AG04450 (cell line): Measurements from ENCODE around the gene SCFD2. TPM values are rescaled to one million over a fixed set of nuclear protein-coding genes. Genes with fewer than 3 reads are reported as not detected.
A peak's percentile ranks its signal among the peaks of the same experiment; 100 is the strongest.

Source experiments
- CTCF ChIA-PET: fragments of 300-600, 350-600 bp; formaldehyde crosslinking; extraction: SDS; loops from one replicate; lab custom pipeline; 2022; ENCODE audit warnings: antibody characterized with exemption, inconsistent platforms; lab: Charles Lee
- POLR2A ChIA-PET: fragments of 350-600 bp; formaldehyde crosslinking; extraction: SDS; loops from one replicate; lab custom pipeline; 2021; ENCODE audit warnings: antibody characterized with exemption, inconsistent platforms; lab: Yijun Ruan, JAX
- DNase-seq: peaks from one replicate; pipeline ENCODE4 v3.0.0-alpha.2; 2011; ENCODE audit warnings: low read depth, low spot score
- H3K27ac ChIP-seq: one replicate; pipeline ENCODE4 v1.5.1; 2012; ENCODE audit warnings: low read depth, low read length, control low read depth
- H3K27me3 ChIP-seq: one replicate; pipeline ENCODE4 v1.6.0; 2012; ENCODE audit warnings: low read length; ENCODE audit not compliant: control insufficient read depth, insufficient read depth
- H3K4me3 ChIP-seq: 2 replicates; pipeline ENCODE4 v1.5.1; 2011; ENCODE audit warnings: mild to moderate bottlenecking, low read depth, low read length, control low read depth
- H3K9me3 ChIP-seq: 2 replicates; pipeline ENCODE4 v1.5.1; 2012; ENCODE audit warnings: low read length; ENCODE audit not compliant: control insufficient read depth, insufficient read depth
- polyA plus RNA-seq: library from polyadenylated mRNA; depleted of rRNA; stranded (reverse); fragments of >200 nt; gene quantifications from 2 replicates; pipeline ENCODE4 v1.2.3, GENCODE V29; 2011; rRNA removed
- small RNA-seq: library from RNA; depleted of rRNA; stranded (forward); fragments of <200 nt; gene quantifications from one replicate; pipeline ENCODE3, GENCODE V24; 2012; ENCODE audit warnings: low read depth; ENCODE audit not compliant: insufficient read length
- TF ChIP-seq, protein P1 (sequence below): IDR thresholded peaks from 2 replicates; pipeline ENCODE4 v1.5.1; 2011; ENCODE audit warnings: low read depth, low read length, control low read depth, inconsistent platforms

The SCFD2 gene
- polyA plus RNA-seq, 1 experiment, result 16.4 TPM

DNA sequence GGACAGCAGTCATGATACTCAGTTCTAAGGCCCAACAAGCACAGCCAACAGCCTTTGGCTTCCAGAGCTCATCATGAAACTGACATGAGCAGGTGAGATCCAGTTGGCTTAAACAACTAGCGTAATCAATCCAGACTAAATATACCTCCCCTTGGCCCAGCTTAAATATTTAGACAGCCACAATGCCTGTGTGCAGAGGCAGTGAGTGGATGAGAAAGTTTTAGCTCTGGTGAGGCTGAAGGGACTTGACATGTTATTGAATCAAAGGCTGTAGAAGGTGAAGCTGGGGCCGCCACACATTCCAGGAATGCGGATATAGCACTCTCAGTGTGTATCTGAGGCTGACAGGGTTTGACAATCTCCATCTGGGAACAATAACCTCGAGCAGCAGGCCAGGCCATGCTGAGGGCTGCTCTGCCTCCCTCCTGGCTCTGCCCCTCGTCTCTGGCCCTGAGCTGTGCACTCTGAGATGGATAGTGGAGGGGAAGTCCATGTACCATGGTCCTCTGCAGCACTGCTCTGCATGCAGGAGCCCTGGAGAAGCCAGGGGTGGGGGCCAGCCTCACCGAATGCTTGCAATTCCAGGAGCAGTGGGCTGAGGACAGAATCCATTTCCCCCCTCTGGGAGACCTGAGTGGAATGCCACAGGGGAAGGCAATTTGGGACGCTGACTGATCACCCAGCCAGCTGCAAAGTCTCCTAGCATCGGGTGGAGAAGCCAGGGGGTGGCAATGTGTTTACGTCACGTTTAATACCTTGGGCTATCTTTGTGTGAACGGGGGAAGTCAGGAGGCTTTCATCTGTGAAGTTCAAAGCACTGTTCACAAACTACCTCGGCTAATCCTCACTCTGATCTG is 541.0 kb downstream of the SCFD2 start:
- Histone ChIP-seq H3K27ac (peak overlapping the region; percentile 57), H3K27me3 (no peaks in the 10 kb centered on the region), H3K4me3 (no peak overlapping the region), H3K9me3 (no peaks in the 10 kb centered on the region)
- CTCF ChIA-PET, result interaction anchor here (1.1 to 1.2 kb wide), 3 partner anchors 157 to 279 kb away, joined by 3 to 7 read pairs (median 4); no protein-coding TSS in a partner anchor
- TF ChIP-seq, protein P1, sequence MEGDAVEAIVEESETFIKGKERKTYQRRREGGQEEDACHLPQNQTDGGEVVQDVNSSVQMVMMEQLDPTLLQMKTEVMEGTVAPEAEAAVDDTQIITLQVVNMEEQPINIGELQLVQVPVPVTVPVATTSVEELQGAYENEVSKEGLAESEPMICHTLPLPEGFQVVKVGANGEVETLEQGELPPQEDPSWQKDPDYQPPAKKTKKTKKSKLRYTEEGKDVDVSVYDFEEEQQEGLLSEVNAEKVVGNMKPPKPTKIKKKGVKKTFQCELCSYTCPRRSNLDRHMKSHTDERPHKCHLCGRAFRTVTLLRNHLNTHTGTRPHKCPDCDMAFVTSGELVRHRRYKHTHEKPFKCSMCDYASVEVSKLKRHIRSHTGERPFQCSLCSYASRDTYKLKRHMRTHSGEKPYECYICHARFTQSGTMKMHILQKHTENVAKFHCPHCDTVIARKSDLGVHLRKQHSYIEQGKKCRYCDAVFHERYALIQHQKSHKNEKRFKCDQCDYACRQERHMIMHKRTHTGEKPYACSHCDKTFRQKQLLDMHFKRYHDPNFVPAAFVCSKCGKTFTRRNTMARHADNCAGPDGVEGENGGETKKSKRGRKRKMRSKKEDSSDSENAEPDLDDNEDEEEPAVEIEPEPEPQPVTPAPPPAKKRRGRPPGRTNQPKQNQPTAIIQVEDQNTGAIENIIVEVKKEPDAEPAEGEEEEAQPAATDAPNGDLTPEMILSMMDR, result no peak
- peak; percentile 92 for DNase-seq
- POLR2A ChIA-PET, result interaction anchor here (0.6 to 1.9 kb wide), 15 partner anchors 11 to 497 kb away, joined by 3 to 14 read pairs (median 4); partner anchors contain the start of gene RASL11B

DNA sequence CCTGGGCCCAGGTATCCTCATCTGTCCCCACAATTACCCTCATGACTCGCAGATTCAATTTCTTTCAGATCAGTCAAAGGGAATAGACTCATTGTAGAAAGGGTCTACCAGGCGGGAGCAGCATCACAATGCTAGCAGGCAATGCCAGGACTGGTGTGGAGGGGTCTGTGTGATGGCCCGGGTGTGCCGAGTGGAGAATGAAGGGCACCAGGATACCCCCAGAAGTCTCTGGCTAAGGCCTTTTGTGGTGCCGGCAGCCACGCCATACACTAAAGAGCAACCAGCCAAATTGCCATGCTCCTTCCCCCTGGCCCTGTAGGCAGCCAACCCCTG is 541.6 kb downstream of the SCFD2 start:
- no peaks in the 10 kb centered on the region for H3K9me3 ChIP-seq
- DNase-seq, result no peak
- CTCF ChIA-PET, result interaction anchor here (1.2 kb wide), 1 partner anchor 158 kb away, joined by 3 read pairs; no protein-coding TSS in a partner anchor
- TF ChIP-seq, protein P1, result no peak
- POLR2A ChIA-PET, result interaction anchor here (0.6 to 1.9 kb wide), 12 partner anchors 10 to 498 kb away, joined by 3 to 14 read pairs (median 4); partner anchors contain the start of gene RASL11B
- H3K4me3 ChIP-seq, result no peak overlapping the region
- no peaks in the 10 kb centered on the region for H3K27me3 ChIP-seq
- no peak overlapping the region for H3K27ac ChIP-seq

DNA sequence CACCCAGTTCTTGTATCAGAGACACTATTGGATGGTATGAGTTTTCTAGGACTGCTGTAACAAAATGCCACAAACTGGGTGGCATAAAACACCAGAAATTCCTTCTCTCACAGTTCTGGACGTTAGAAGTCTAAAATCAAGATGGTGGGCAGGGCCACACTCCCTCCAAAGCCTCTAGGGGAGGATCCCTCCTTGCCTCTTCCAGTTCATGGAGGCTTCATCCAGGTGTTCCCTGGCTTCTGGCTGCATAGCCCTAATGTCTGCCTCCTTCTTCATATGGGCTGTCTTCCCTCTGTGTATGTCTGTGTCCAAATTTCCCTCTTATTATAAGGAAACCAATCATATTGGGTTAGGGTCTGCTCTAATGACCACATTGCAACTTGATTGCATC is 542.2 kb downstream of the SCFD2 start:
- no peak overlapping the region for H3K4me3 ChIP-seq
- no peaks in the 10 kb centered on the region for H3K9me3 ChIP-seq
- TF ChIP-seq, protein P1, result no peak
- DNase-seq, result no peak
- CTCF ChIA-PET, result interaction anchor here (0.6 to 1.8 kb wide), 4 partner anchors 29 to 179 kb away, joined by 3 to 10 read pairs (median 4); no protein-coding TSS in a partner anchor
- no peak overlapping the region for H3K27ac ChIP-seq
- POLR2A ChIA-PET, result interaction anchor here (0.9 to 1.4 kb wide), 3 partner anchors 101 to 278 kb away, joined by 3 to 6 read pairs (median 5); no protein-coding TSS in a partner anchor
- no peaks in the 10 kb centered on the region for H3K27me3 ChIP-seq

Small RNA genes within 50 kb of the gene (small RNA-seq; reads per million reads assigned to genes)
- not detected for gene RNU6-310P

Other genes with a start within 250 kb of the SCFD2 start
- 28.3 and 30.5 TPM in 2 replicates for gene FIP1L1, start 11.6 kb upstream of the SCFD2 start, polyA plus RNA-seq
- 2.4 and 2.6 TPM in 2 replicates for gene LNX1, start 225.4 kb upstream of the SCFD2 start, polyA plus RNA-seq